Fibroblast of lung (primary cell): ENCODE results near the gene CLMN. TPM values are rescaled to one million over a fixed set of nuclear protein-coding genes. Genes with fewer than 3 reads are reported as not detected.

Source experiments
- DNase-seq, 2 donors: peaks; one replicate each; pipeline versions ENCODE4 v3.0.0 to v3.0.0-alpha.2; 2010; ENCODE audit warnings: low read depth in 2 of 2
- H2AFZ ChIP-seq: 2 replicates; pipeline ENCODE4 v1.5.1; 2012; ENCODE audit warnings: low read length, control low read depth, inconsistent platforms
- H3K27ac ChIP-seq: 2 replicates; pipeline ENCODE4 v1.5.1; 2011; ENCODE audit warnings: low read length, control low read depth; ENCODE audit not compliant: insufficient read depth
- H3K27me3 ChIP-seq: 2 replicates; pipeline ENCODE4 v1.5.1; 2011; ENCODE audit warnings: mild to moderate bottlenecking, low read length; ENCODE audit not compliant: control insufficient read depth, insufficient read depth
- H3K36me3 ChIP-seq: 2 replicates; pipeline ENCODE4 v1.5.1; 2011; ENCODE audit warnings: low read length; ENCODE audit not compliant: control insufficient read depth, insufficient read depth
- H3K4me1 ChIP-seq: 2 replicates; pipeline ENCODE4 v1.5.1; 2011; ENCODE audit warnings: low read length; ENCODE audit not compliant: control insufficient read depth, insufficient read depth; ENCODE audit errors: extremely low read depth
- H3K4me2 ChIP-seq: 2 replicates; pipeline ENCODE4 v1.5.1; 2011; ENCODE audit warnings: low read length, control low read depth; ENCODE audit not compliant: insufficient read depth; ENCODE audit errors: extremely low read depth
- H3K4me3 ChIP-seq, 4 experiments: fragments of 200-600 bp in 1 of 4; sonication (generic) in 1 of 4; replicated peaks in 1 of 4; 2 replicates each; pipeline ENCODE4 v1.5.1; 2011 to 2016; ENCODE audit warnings: low read length in 4 of 4, low read depth in 3 of 4, mild to moderate bottlenecking in 3 of 4, control low read depth in 2 of 4, inconsistent platforms in 1 of 4, mixed read lengths in 1 of 4; ENCODE audit not compliant: insufficient read depth in 1 of 4; ENCODE audit errors: control extremely low read depth in 1 of 4
- H3K79me2 ChIP-seq: 2 replicates; pipeline ENCODE4 v1.5.1; 2012; ENCODE audit warnings: mild to moderate bottlenecking, low read length, inconsistent platforms; ENCODE audit not compliant: control insufficient read depth, insufficient read depth
- H3K9ac ChIP-seq: 2 replicates; pipeline ENCODE4 v1.5.1; 2011; ENCODE audit warnings: mild to moderate bottlenecking, low read length, control low read depth; ENCODE audit not compliant: insufficient read depth
- H3K9me3 ChIP-seq: 2 replicates; pipeline ENCODE4 v1.5.1; 2012; ENCODE audit warnings: low read depth, low read length; ENCODE audit not compliant: control insufficient read depth, insufficient read depth
- H4K20me1 ChIP-seq: 2 replicates; pipeline ENCODE4 v1.5.1; 2011; ENCODE audit warnings: low read length; ENCODE audit not compliant: control insufficient read depth, insufficient read depth; ENCODE audit errors: extremely low read depth
- CTCF ChIP-seq, 2 donors: IDR thresholded peaks in 1 of 2; conservative IDR thresholded peaks in 1 of 2; 1 replicate in 1 of 2; 2 replicates in 1 of 2; pipeline ENCODE4 v1.5.1; 2011 to 2012; ENCODE audit warnings: low read length in 2 of 2, control low read depth in 1 of 2, inconsistent platforms in 1 of 2, low read depth in 1 of 2, mild to moderate bottlenecking in 1 of 2
- EZH2 ChIP-seq: IDR thresholded peaks from 2 replicates; pipeline ENCODE4 v1.5.1; 2012; ENCODE audit warnings: low read length, control low read depth, mild to moderate bottlenecking; ENCODE audit errors: missing control alignments
- polyA plus RNA-seq, 2 donors: library from polyadenylated mRNA; depleted of rRNA in 1 of 2; stranded (reverse) in 1 of 2; unstranded in 1 of 2; fragments of >200 nt; gene quantifications; 2 replicates each; pipeline ENCODE4 v1.2.1, GENCODE V29; 2011 to 2012; ENCODE audit warnings: missing spikeins in 1 of 2
- total RNA-seq: library from RNA; depleted of rRNA; stranded (reverse); fragments of >200 nt; gene quantifications from 2 replicates; pipeline ENCODE4 v1.2.1, GENCODE V29; 2014

The CLMN gene
- total and polyA plus RNA-seq, 2 donors (not counting 1 experiment from before 2014, with no cell fraction given) = 0.83 to 2.7 TPM

GRCh38 chr14:95134304-95134933 lies 185.3 kb downstream of the CLMN start:
- Histone ChIP-seq H3K9ac (no peak overlapping the region), H3K4me1 (no peaks in the 10 kb centered on the region), H3K79me2 (peaks cover 38% of the 10 kb centered on the region), H4K20me1 (no peaks in the 10 kb centered on the region), H3K9me3 (no peaks in the 10 kb centered on the region), H3K27ac (no peak overlapping the region), H3K27me3 (no peaks in the 10 kb centered on the region), H3K36me3 (no peaks in the 10 kb centered on the region), H3K4me3 (no peak overlapping the region), H3K4me2 (no peak overlapping the region), H2AFZ (no peak overlapping the region)
- TF ChIP-seq EZH2 (no peak), CTCF (conservative IDR thresholded peaks at IDR 0.05 in 1 of 2, IDR thresholded peaks at IDR 0.05 in 1 of 2; ENCODE audit: low read depth in 1 of 2, low read length in 2 of 2) (no peak)
- DNase-seq = no peak

DNA sequence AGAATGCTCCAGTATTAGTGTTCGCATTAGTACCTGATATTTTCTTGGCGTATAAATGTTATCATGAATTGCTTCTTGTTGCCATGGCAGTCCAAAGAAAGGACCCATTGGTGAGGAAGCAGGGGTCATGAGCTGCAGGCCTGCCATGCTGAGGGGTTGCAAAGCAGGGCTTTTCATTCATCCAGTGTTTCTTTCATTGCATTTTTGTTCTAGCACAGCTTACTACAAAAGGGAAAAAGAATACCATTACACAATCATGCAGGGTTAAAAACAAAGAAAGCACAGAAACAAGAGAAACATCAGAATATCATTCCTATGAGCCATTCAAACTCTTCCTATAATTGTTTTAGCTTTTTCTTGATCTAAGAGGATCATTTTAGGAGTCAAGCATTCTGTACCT lies 186.4 kb downstream of the CLMN start:
- Histone ChIP-seq H3K9me3 (no peaks in the 10 kb centered on the region), H3K4me2 (no peak overlapping the region), H3K27ac (no peak overlapping the region), H3K36me3 (no peaks in the 10 kb centered on the region), H3K4me1 (no peaks in the 10 kb centered on the region), H3K9ac (no peak overlapping the region), H3K4me3 (no peak overlapping the region), H3K79me2 (peaks cover 32% of the 10 kb centered on the region), H3K27me3 (no peaks in the 10 kb centered on the region), H2AFZ (no peak overlapping the region), H4K20me1 (no peaks in the 10 kb centered on the region)
- TF ChIP-seq EZH2 (no peak), CTCF (conservative IDR thresholded peaks at IDR 0.05 in 1 of 2, IDR thresholded peaks at IDR 0.05 in 1 of 2; ENCODE audit: low read depth in 1 of 2, low read length in 2 of 2) (no peak)
- DNase-seq = no peak

DNA sequence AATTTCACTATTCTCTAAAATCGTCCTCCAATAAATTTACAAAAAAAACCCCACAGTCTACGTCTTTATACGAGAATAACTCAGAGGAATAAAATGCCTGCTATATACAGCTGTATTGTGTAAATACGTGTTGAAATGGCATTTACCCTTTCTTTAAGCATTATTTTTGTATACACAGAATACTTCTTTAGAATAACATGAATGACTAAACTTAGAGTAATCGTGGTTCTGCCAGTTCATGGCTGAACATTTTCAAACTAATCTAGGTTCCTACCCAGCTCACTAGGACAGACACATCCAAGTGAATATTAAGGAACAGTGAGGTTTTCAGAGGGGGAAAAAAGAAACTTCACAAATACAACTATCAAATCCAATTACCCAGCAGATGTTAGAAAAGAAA lies 186.9 kb downstream of the CLMN start:
- no peak overlapping the region for H3K4me2 ChIP-seq
- TF ChIP-seq CTCF (conservative IDR thresholded peaks at IDR 0.05 in 1 of 2, IDR thresholded peaks at IDR 0.05 in 1 of 2; ENCODE audit: low read depth in 1 of 2, low read length in 2 of 2) = no peak
- TF ChIP-seq EZH2 = no peak

More for the DNA sequence above, 186.9 kb downstream of the CLMN start:
- Histone ChIP-seq H4K20me1 (no peaks in the 10 kb centered on the region), H3K4me3 (no peak overlapping the region), H3K27ac (no peak overlapping the region), H3K79me2 (peaks cover 32% of the 10 kb centered on the region), H2AFZ (no peak overlapping the region), H3K27me3 (no peaks in the 10 kb centered on the region), H3K36me3 (no peaks in the 10 kb centered on the region), H3K9ac (no peak overlapping the region), H3K9me3 (no peaks in the 10 kb centered on the region), H3K4me1 (no peaks in the 10 kb centered on the region)
- peak in 1 of 2 donors; percentile 20 for DNase-seq

Other genes with a start within 250 kb of the CLMN start
- gene DICER1, start 162.4 kb downstream of the CLMN start, total RNA-seq = 28.7 and 35.2 TPM in 2 replicates
- 14.8 and 20.3 TPM in 2 replicates for gene DICER1, start 162.4 kb downstream of the CLMN start, polyA plus RNA-seq
- 15.9 and 24.1 TPM in 2 replicates for gene SYNE3, start 196.7 kb upstream of the CLMN start, total RNA-seq
- gene SYNE3, start 196.7 kb upstream of the CLMN start, polyA plus RNA-seq = 4.9 and 8.7 TPM in 2 replicates
- gene GLRX5, start 215.1 kb upstream of the CLMN start, total RNA-seq = 28.4 and 28.5 TPM in 2 replicates
- 47.6 and 53.5 TPM in 2 replicates for gene GLRX5, start 215.1 kb upstream of the CLMN start, polyA plus RNA-seq